Tibial artery (tissue), 4 donors: ENCODE results near the gene FTH1.
A peak's percentile ranks its signal among the peaks of the same experiment; 100 is the strongest.

Experiments used
- DNase-seq, 2 donors: peaks; one replicate each; pipeline ENCODE4 v3.0.0-alpha.2; 2019
- H3K27ac ChIP-seq, 2 donors: fragments of 200-600 bp; sonication (generic) in 1 of 2; 1 replicate in 1 of 2; 2 replicates in 1 of 2; pipeline ENCODE4 v1.5.1; 2018 to 2019; ENCODE audit warnings: mild to moderate bottlenecking in 1 of 2
- H3K27me3 ChIP-seq, 2 donors: fragments of 200-600 bp; sonication (generic) in 1 of 2; one replicate each; pipeline versions ENCODE4 v1.5.1 to v1.6.0; 2016 to 2019
- H3K36me3 ChIP-seq, 3 donors: fragments of 200-600 bp; sonication (generic) in 2 of 3; one replicate each; pipeline ENCODE4 v1.5.1; 2016 to 2019; ENCODE audit warnings: mild to moderate bottlenecking in 2 of 3
- H3K4me1 ChIP-seq, 4 donors: fragments of 200-600 bp; sonication (generic) in 2 of 4; 1 replicate in 3 of 4; 2 replicates in 1 of 4; pipeline ENCODE4 v1.5.1; 2016 to 2019
- H3K4me3 ChIP-seq, 2 donors: fragments of 200-600 bp; sonication (generic) in 1 of 2; 1 replicate in 1 of 2; 2 replicates in 1 of 2; pipeline ENCODE4 v1.5.1; 2018 to 2019; ENCODE audit warnings: mild to moderate bottlenecking in 2 of 2
- H3K9me3 ChIP-seq, 3 donors: fragments of 200-600 bp; sonication (generic) in 1 of 3; one replicate each; pipeline ENCODE4 v1.5.1; 2016 to 2019
- intact Hi-C: fragments of 100-400 bp; cut with DNase I; formaldehyde crosslinking; loops from one replicate; pipeline ENCODE4 v1.15.0; 2023; ENCODE audit warnings: low total_unique reads
- TF ChIP-seq, protein P1 (sequence below), 2 experiments: fragments of 200-600 bp in 1 of 2; fragments of 450-650 bp in 1 of 2; IDR thresholded peaks; one replicate each; pipeline ENCODE4 v1.5.1; 2017 to 2019; ENCODE audit warnings: antibody characterized with exemption in 2 of 2, mild to moderate bottlenecking in 1 of 2, moderate library complexity in 1 of 2

FTH1 gene

DNA sequence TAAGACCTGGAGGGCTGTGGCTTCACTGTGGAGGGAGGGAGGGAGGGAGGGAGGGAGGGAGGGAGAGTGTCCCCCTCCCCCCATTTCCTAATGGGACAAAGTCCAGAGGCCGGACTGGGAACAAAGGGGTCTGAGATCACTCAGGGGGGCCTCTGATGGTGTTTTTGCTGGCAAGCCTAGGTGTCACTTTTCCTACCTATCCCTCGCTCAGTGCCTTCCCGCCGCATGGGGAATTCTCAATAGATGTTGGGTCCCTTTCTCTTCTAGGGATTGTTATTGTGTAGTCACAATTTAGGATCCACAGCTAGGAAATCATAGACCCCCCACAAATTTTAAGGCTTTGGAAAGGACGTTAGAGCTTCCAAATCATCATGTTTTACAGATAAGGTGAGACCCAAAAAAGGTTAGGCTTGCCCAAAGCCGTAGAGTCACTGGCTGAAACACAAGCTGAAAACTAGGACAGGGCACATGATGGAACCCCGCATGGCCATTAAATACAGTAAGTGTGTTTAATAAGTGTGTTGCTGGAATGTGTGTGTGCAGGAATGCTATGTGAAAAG lies 4.8 kb upstream of the FTH1 start:
- Histone ChIP-seq H3K4me3 (peak overlapping the region in 1 of 2 donors; percentile 27), H3K36me3 (no peaks in the 10 kb centered on the region), H3K9me3 (no peaks in the 10 kb centered on the region), H3K27ac (peak overlapping the region; percentile 98 to 100), H3K4me1 (peaks cover 6 to 88% (median 68%) of the 10 kb centered on the region in 4 donors), H3K27me3 (no peaks in the 10 kb centered on the region)
- intact Hi-C loops, result loop anchor here (5.0 kb wide), 1 partner anchor 135 kb away; no protein-coding TSS in a partner anchor
- TF ChIP-seq, protein P1, sequence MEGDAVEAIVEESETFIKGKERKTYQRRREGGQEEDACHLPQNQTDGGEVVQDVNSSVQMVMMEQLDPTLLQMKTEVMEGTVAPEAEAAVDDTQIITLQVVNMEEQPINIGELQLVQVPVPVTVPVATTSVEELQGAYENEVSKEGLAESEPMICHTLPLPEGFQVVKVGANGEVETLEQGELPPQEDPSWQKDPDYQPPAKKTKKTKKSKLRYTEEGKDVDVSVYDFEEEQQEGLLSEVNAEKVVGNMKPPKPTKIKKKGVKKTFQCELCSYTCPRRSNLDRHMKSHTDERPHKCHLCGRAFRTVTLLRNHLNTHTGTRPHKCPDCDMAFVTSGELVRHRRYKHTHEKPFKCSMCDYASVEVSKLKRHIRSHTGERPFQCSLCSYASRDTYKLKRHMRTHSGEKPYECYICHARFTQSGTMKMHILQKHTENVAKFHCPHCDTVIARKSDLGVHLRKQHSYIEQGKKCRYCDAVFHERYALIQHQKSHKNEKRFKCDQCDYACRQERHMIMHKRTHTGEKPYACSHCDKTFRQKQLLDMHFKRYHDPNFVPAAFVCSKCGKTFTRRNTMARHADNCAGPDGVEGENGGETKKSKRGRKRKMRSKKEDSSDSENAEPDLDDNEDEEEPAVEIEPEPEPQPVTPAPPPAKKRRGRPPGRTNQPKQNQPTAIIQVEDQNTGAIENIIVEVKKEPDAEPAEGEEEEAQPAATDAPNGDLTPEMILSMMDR (IDR thresholded peaks at IDR 0.05), result no peak
- DNase-seq, result peak in 1 of 2 donors; percentile 56

DNA sequence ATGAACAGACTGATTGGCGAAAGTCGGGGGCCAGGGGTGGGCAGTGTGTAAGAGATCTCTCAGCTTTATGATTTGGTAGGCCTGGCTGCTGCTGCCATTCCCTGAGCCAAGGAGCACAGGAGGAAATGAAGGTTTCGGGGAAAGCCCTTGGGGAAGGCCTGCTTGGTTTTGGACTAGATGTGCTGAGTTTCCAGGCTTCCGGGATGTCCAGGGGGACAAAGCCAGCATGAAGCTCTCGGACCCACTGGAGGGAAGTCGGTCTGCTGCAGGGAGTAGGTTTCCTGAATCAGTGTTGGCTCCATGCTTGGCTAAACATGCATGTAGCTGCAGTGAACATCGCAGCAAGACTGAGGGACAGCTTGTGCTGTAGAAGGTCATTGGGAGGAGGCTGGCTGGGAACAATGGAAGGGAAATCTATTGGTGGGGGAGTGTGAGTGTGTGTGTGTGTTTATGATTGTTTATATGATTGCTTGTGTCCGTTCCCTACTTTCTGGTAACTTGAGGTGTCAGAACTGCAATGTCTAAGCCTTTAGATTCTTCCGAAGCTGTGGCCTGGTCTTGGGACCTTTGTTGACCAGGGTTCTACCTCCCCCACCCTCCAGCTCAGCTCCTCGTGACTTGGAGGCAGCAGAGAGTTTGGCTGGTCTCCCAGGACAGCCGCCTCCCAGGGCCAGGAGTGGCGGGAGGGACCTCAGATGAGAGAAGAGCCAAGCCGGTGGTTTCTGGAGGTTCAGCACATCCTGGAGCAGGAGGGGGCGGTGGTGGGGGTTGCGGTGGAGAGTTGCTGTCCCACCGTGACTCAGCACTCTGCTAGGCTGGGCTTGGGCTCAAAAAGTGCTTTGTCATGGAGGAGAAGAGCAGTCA lies 4.0 kb upstream of the FTH1 start:
- Histone ChIP-seq H3K4me1 (peaks cover 6 to 83% (median 68%) of the 10 kb centered on the region in 4 donors), H3K27ac (peak overlapping the region; percentile 98 to 100), H3K27me3 (no peaks in the 10 kb centered on the region), H3K9me3 (no peaks in the 10 kb centered on the region), H3K4me3 (peak overlapping the region in 1 of 2 donors; percentile 27), H3K36me3 (peaks cover 0 to 4% (median 0%) of the 10 kb centered on the region in 3 donors)
- TF ChIP-seq, protein P1 (IDR thresholded peaks at IDR 0.05), result no peak
- intact Hi-C loops, result loop anchor here (5.0 kb wide), 1 partner anchor 136 kb away; no protein-coding TSS in a partner anchor
- DNase-seq, result peak; percentile 99 to 100

DNA sequence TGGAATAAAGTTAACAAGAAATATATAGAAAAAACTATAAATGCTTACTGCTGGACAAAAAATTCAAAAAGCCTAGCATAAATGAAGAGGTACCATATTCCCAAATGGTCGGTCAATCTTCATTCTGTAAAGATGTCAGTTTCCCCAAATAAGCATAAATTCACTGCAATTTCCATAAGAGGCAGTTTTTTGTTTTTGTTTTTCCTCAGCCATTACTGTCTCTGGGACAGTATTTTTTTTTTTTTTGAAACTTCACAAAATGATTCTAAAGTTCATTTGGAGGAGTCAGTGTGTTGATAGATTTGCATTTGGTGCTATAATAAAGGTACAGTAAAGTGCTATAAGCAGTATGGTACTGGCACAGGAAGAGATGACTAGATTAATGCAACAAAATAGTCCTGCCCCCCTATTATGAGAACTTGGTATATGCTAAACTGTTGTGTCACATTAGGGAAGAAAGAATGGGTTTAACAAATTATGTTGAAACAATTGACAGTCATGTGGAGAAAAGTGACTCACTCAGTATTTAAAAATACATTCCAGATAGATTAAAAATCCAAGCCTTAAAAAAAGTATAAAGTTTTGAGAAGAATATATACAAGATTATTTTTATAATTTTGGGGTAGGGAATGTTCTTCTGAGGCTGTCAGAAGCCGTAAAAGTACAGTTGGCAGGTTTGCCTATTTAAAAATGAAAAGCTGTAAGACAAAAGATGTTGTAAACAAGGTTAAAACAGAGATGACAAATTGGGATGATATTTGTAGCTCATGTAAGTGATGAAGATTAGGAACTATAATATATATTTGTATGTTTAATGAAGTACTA lies 2.6 kb upstream of the FTH1 start:
- no peaks in the 10 kb centered on the region for H3K27me3 ChIP-seq
- intact Hi-C loops, result loop anchor here (5.0 kb wide), 2 partner anchors 78 to 137 kb away; partner anchors contain the start of gene FADS3
- H3K36me3 ChIP-seq, result peaks cover 11 to 18% (median 11%) of the 10 kb centered on the region in 3 donors
- peak overlapping the region; percentile 98 to 100 for H3K27ac ChIP-seq
- peaks cover 6 to 79% (median 63%) of the 10 kb centered on the region in 4 donors for H3K4me1 ChIP-seq
- no peaks in the 10 kb centered on the region for H3K9me3 ChIP-seq
- DNase-seq, result no peak
- TF ChIP-seq, protein P1 (IDR thresholded peaks at IDR 0.05), result no peak
- no peak overlapping the region for H3K4me3 ChIP-seq

DNA sequence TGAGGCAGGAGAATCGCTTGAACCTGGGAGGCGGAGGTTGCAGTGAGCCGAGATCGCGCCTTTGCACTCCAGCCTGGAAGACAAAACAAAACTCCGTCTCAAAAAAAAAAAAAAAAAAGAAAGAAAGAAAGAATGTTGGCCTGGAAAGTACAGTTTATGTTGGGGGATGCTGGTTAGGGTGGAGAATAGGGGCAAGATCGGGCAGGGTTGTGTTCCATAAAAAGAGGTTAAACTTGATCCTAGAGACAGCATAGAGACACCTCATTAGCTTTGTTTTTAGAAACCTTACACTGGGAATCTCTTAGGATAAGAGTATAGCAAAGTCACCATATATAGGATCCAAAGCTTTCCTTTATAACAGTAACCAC lies 1.9 kb upstream of the FTH1 start:
- DNase-seq, result no peak
- no peaks in the 10 kb centered on the region for H3K27me3 ChIP-seq
- H3K36me3 ChIP-seq, result peaks cover 18 to 25% (median 18%) of the 10 kb centered on the region in 3 donors
- H3K27ac ChIP-seq, result peak overlapping the region; percentile 98 to 100
- intact Hi-C loops, result loop anchor here (5.0 kb wide), 1 partner anchor 77 kb away; the partner anchor contains the start of gene FADS3
- TF ChIP-seq, protein P1 (IDR thresholded peaks at IDR 0.05), result no peak
- H3K9me3 ChIP-seq, result no peaks in the 10 kb centered on the region
- H3K4me1 ChIP-seq, result peaks cover 6 to 79% (median 63%) of the 10 kb centered on the region in 4 donors
- no peak overlapping the region for H3K4me3 ChIP-seq

DNA sequence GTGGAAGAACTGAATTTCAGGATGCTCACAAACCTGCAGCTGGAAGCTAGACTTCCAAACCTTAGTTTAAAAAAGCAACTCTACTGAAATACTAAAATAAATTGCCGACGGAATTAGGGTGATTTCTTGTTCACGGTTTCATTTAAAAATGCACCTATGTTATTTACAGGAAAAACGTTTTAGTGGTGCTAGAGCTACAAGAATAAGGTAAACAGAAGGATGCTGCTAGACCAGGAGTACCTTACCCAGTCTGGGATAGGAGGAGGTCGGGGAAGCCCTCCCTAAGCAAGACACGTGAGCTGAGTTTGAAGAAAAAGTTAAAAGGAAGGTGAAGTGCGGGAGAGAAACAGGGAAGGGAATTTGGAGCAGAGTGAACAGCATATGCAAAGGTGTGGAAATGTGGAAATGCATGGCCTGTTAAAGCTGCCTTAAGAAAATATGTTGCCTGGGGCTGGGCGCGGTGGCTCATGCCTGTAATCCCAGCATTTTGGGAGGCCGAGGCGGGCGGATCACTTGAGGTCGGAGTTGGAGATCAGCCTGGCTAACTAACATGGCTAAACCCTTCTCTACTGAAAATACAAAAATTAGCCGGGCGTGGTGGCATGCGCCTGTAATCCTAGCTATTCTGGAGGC lies 1.4 kb upstream of the FTH1 start:
- intact Hi-C loops, result loop anchor here (5.0 kb wide), 1 partner anchor 77 kb away; the partner anchor contains the start of gene FADS3
- H3K9me3 ChIP-seq, result no peaks in the 10 kb centered on the region
- H3K36me3 ChIP-seq, result peaks cover 23 to 30% (median 23%) of the 10 kb centered on the region in 3 donors
- peak in 1 of 2 donors; percentile 66 for DNase-seq
- TF ChIP-seq, protein P1 (IDR thresholded peaks at IDR 0.05), result no peak
- no peaks in the 10 kb centered on the region for H3K27me3 ChIP-seq
- peaks cover 6 to 79% (median 64%) of the 10 kb centered on the region in 4 donors for H3K4me1 ChIP-seq
- peak overlapping the region; percentile 68 to 95 for H3K4me3 ChIP-seq
- peak overlapping the region; percentile 98 to 100 for H3K27ac ChIP-seq
